HG03442 (cell line): Measurements from ENCODE around the gene VPS29.
"Not testable (repeated sequence)": the region's sequence is repeated elsewhere in the genome, so short reads cannot be mapped to it uniquely, and the experiment has no call there.

Experiments used
- ATAC-seq: cut with Tn5 transposase; IDR thresholded peaks from one replicate; pipeline ENCODE4 v1.9.1; 2021; ENCODE audit warnings: mild to moderate bottlenecking, moderate library complexity; ENCODE audit not compliant: unreplicated experiment

VPS29 gene

DNA sequence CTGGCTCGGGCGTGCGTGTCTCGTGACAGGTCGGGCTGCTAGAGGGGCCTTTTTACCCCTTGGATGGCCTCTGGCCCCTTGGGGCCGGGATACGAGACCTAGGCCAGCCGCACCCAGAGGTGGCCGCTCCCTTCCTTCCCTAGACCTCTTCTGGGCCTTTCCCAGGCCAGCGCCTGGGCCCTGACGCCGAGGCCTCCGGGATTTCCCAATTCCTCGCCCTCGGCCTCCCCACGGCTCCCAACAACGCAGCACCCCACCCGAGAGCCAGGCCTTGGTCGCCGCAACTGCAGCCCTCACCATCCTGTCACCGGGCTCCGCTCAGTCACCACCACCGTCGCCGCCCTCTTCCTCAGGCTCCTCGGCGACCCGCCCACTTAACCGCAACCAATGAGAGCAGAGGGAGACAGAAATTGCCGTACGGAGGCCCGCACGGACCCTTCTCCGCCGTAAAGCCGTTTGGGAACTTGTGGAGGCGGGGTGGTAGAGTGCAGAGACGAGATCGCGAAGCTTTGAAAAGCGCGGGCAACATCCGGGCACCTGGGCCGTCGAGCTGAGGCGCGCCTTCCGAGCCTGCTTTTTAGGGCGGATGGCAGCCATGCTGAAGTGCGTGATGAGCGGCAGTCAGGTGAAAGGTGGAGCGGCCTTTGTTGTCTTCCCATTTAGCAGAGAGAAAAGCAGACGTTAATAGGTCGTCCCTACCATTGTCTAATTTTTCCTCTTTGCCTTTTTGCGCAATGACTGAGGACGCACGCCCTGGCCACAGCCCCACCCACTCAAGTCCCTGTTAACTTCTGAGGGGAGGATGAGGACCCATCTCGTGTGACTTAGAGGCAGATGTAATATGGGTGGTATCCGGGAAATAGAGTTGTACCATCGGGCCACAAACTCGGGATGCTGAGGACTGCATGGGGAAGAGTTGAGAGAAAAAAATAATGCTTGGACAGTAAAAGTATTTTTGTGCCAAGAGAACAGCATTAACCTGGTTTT is at the start of gene VPS29, which contains the start of gene RAD9B:
Gene VPS29 (minus strand): TSS at position 360 of the 987 bp plus-strand sequence. CDS start 60 bp downstream, at position 300.
Gene RAD9B (plus strand): TSS at position 580 of the 987 bp plus-strand sequence. CDS start 7 bp downstream, at position 587.
- peak; percentile 93 for ATAC-seq

DNA sequence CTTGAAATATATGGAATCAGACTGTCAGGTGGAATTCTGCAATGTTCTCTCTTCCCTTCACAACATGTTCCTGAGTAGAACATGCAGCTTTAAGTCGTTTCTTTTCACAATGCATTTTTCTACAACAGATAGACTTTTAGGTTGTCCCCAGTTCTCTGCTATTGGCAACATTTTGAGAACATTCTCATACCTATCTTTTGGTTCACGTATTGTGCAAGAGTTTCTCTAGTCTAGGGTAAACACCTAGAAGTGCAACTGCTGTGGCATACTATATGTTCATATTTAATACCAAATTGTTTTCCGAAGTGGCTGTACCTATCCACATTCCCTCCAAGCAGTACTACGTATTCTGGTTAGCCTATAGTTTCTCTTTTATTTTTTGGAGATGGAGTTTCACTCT is 49.1 kb upstream of the VPS29 start:
- no peak for ATAC-seq

DNA sequence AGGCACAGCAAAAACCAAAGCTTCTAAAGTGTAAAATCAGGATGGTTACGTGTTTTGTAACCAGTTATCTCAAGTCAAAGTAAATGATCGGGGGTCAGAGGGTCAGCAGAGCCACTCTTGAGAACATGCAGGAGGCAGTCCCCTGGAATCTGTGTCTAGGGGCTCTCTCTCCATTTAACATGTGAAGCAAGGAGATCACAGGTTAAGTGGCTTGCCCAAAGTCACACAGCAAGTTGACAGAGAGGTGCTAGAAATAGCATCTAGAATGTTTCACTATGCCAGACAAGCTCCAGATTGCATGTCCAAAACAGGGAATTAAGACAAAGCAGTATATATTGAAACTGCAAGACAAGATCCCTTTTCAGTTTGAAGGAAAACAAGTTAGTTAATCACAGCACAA is 47.8 kb upstream of the VPS29 start:
- ATAC-seq, result no peak

DNA sequence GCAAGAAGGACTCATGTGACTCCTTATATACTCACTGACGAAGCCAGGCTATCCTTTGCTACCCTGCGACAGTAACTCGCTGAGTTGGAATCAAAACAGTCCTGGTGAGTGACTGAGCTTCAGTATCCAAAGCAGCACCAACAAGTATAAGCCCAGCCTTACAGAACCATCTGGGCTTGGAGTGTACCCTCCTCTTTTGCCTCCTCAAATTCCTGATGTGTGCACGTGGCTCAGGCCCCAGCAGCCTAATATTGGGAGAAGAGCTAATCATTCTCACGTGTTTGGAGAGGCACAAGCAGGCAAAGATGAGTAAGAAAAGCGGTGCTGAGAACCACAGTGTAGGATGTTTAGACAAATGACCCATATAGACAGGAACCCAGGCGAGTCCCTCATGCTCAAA is 46.8 kb upstream of the VPS29 start:
- no peak for ATAC-seq

DNA sequence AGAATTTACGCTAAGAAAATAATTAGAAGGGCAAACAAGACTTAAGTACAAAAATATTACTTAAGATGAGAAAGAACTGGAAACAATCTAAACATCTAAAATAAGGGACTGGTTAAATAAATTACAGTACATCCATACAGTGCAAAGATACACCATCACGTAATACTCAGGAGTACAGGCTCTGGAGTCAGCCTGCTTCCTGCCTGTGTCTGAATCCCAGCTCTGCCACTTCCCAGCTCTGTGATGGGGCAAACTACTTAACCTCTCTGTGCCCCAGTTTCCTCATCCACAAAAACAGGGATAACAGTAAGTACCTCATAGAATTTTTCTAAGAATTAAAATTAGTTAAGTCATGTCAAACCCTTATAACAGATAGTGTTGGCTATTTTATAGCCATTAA is 45.2 kb upstream of the VPS29 start:
- ATAC-seq, result no peak

DNA sequence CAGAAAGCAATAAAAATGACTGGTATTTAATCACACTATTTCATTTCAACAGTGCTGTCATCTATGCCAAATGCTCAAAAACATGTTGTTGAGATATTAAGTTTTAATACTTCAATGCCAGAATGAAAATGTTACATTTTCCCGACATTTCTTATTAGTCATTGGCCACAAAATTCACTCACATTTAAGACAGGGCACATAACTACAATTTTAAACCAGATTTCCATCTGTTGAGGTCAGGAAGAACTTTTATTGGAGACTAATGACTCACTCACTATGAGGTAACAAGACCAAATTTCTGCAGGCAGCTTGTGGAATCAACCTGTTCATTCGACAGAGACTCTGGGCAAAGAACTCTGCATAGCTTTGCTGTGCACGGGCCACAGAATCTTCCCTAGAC is 44.4 kb upstream of the VPS29 start:
- ATAC-seq, result no peak

DNA sequence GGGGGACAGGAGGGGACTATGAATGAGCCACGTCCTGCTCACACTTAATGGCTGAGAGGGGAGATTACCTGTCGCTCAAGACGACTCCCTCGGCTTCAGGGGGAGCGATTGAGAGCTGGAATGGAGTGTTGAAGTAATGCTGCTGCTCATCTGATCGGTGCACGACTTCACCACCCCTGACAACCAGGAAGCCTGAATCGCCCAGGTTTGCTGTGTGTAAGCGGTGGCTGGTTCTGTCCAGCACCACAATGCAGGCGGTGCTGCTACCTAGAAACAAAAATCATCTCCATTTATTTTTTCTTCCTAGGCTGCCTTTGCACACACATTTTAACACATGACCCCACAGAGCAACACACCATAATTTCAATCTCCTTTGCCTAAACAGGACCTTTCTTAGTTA is 43.9 kb upstream of the VPS29 start:
- no peak for ATAC-seq

DNA sequence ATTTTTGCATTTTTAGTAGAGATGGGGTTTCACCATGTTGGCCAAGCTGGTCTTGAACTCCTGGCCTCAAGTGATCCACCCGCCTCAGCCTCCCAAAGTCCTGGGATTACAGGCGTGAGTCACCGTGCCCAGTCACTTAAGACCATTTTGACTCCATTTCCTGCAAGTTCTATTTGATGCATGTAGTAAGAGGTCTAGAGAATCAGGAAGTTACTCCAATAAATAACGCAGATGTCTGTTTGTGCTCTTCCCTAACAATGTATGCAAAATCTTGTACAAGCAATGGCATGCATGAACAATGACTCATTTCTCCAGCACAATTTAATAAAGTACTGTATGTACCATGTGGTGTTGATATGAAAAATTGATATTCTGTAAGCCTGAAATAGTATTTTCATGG is 43.3 kb upstream of the VPS29 start:
- ATAC-seq, result not testable (repeated sequence)

DNA sequence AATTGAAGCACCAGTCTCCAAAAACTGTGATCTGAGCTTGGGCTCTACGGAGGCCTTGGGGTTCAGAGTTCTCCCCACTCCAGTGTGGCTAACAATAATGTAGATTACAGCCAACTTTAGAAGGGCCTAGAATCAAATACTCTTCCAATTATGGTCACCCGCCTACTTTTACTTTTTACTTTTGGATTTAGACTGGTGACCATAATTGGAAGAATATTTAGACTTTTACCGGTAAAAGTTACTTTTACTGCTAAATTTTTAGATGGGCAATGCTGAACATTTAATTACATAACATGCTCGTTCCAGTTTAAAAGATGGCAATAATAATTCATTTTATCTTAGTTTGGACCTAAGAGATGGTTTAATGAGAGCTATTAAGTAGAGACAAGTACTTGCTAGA is 42.1 kb upstream of the VPS29 start:
- ATAC-seq, result no peak

DNA sequence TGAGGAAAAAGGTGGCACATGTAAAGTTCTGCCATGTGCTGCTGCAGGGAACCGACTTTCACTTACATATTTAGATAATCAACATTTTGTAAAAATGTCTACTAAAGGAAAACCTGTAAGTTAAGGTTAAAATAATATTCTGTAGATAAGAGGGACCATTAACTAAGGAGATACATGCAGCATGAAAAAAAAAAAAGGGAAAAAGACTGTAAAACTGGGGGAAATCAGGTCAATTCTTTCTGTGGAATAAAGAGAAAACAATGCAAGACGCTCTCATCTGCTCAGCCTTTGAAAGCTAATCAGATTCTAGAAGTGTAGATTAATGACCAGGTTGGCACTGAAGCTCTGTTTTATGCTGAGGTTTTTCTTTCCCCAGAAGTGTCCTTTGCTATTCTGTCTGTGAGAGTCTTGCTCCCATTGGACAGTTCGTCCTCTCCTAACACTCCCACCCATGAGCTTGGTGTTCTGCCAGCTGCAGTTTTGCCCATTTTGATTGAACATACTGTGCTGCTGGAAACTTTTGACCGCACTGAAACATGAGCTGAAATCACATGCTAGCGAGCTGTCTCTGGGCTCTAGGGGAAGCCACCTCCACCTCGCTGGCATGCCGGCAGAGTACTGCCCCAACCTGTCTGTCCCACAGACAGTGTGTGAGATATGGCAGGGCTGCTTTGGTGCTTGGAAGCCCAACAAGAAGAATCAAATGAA is 41.5 kb upstream of the VPS29 start:
- ATAC-seq, result peak; percentile 42

DNA sequence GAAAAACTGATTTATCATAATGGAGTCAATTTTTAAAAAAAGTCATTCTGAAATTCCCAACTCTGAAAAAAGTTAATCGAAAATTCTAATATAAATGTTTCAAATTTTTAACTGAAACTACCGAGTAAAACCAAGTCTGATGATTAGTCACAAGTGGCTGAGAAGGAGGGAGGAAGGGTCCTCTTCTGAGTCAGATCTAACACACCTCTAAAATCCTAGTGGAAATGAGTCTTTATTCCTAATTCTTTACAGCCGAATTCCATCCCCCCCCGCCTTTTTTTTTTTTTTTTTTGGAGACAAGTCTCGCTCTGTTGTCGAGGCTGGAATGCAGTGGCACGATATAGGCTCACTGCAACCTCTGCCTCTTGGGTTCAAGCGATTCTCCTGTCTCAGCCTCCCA is 38.1 kb upstream of the VPS29 start:
- no peak for ATAC-seq

DNA sequence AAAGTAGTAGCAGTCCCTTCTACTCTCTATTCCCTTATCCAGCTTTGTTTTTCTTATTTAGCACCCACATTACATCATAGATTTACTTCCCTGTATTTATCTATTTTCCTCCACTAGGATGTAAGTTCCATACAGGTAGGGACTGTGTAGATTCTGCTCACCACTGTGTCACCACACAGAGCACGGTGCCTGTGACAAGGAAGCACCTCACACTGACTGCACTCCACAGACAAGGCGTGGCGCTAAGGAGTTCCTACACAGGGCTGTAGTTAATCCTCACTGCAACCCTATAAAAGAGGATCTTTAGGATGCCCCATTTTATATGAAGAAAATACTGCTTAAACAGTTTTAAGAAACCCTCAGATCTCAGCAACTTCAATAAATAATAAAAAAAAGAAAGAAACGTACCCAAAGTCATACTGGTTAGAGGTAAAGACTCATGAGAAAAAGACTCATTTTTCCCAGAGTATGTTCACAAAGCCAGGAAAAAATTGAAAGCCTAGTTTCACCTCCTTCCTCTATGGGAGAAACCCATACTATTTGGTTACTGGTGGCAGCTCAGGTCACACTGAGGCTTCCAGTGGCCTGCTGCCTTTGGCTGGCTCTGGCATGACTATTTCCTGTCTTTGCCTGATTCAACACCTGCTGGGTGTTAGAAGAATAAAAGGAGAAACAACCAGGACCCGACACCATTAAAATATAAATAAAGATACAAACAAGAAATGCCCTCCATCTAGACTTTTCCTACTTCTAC is 37.1 kb upstream of the VPS29 start:
- no peak for ATAC-seq

DNA sequence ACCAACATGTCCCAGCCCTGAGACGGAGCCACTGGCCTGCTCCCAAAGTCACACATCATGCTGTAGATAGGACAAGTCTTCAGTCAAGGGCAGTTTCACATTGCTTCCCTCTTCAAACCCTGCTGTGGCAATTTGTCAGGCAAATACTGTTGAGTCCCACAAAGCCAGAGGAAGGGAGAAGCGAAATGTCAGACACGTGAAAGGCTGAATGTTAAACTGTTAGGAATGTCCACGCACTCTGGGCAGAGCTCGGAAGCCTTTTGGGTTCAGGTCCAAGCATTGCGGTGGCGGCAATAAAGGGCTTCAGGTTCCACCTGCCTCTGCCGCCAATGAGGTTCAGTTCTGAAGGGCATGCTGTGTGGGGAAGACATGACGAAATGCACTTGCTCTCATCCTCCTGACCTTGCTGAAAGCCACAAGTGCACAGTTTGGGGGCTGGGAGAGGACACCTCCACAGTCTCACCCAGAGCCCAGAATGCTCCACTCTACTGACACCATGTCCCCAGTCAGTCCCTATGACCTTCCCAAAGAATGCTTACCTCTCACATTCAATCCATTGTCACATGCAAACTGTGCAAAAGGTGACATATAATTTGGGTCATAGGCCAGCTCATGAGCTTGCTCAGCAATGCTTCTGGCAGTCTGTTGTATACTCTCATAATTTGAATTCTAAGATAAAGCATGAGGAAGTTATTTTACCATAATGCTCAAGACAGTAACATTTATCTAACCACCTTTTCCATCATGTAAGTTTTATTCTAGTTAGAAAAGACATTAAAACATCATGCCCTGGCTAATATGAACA is 35.9 kb upstream of the VPS29 start:
- ATAC-seq, result no peak

DNA sequence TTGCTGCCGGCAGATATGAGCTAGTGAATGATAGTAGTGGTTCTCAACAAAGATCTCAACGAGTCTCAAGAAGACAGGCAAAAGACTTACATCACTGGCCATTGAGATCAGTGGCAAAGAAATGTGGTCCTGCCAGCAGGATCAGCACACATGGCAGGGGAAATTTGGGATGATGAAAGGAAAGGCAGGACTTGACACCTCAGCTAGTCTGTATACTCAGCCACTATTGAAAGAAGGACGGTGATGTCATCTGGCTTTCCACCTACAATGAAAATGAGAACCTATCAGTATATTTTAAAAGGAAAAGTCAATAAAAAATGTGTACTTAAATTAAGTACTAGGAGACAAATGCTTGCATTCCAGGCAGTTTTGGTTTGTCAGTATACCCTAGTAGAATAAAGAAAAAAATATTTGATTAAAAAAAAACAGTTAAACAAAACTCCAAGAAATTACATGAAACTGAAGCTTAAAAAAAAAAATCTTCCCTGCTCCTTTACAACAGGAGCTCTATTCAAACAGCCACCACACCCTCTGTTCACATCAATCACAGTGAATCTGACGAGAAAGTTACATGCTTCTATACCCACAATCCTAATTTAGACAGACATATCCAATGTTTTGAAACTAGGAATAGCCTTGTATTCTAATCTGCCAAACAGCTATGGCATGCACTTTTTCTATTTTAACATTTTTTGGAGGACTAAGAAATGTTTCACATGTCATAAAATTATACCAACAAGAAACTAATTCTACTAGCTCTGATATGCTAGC is 35.1 kb upstream of the VPS29 start:
- ATAC-seq, result no peak

DNA sequence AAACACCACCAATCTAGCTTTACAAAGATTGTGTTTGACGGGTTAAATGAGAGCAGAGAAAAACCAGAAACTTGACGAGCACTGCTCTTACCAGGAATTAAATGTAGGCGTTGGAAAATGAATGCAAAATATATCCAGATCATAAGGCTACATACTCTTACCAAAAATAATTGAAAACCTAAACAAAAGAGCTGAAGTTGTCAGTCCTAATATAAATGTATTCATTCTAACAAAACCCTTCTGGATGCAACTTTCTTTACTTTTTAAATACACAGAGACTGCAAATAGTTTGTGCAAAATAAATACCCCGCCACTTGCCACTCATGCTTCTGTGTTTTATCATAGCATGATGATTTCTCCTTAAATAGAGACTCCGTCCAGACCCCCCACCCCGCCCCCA is 32.9 kb upstream of the VPS29 start:
- no peak for ATAC-seq

DNA sequence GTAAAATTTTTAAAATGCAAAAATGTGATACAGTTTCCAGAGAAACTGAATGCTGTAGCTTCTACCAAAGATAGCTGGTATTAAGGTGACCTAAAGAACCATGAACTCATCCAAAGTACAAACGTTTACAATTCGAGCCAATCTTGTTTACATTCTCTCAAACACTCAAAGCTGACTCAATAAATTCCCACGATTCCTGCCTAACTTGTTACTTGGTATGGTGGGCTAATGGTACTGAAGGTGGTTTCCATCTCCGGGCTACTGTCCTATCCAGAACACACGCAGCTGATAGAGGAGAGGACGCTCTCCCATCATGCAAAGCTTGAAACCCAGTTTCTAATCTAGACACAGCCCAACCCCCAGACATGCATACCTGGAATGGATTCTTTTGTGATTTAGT is 31.7 kb upstream of the VPS29 start:
- ATAC-seq, result no peak

DNA sequence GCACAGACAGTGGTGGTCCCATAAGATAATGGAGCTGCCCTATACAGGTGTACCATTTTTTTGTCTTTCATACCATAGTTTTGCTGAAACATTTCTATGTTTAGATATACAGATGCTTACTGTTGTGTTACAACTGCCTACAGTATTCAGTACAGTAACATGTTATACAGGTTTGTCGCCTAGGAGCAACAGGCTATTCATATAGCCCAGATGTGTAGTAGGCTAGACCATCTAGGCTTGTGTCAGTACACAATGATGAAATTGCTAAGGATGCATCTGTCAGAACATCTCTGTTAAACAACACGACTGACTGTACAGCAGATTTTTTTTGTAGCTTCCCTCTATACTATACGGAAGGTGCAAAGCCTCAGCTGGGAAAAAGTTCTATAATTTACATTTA is 30.7 kb upstream of the VPS29 start:
- ATAC-seq, result no peak

DNA sequence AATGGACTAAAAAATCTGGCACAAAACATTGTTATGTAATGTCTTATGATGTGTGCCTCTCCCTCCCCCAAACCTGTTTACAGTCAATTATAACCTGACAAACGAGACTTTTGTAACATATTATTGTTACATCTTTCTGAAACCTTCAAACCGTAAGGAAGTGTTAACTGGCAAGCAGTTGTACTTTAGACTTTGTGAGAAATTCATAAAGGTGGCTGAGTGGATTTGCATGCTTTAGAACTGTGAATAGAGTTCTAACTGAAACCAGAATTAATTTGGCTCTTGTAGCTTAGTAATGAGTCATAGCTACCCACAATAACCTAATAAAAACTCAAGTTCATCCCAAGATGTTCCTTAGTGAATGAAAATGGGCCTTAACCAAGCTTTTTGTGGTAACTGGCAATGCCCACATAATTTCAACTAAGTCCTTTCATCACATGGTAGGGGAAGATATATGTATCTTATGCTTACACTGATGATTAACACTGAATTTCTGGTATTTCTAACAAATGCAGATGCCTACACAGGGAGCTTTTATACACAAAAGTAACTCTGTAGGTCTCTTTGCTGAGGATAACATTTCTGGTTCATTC is 29.9 kb upstream of the VPS29 start:
- ATAC-seq, result peak; percentile 72

DNA sequence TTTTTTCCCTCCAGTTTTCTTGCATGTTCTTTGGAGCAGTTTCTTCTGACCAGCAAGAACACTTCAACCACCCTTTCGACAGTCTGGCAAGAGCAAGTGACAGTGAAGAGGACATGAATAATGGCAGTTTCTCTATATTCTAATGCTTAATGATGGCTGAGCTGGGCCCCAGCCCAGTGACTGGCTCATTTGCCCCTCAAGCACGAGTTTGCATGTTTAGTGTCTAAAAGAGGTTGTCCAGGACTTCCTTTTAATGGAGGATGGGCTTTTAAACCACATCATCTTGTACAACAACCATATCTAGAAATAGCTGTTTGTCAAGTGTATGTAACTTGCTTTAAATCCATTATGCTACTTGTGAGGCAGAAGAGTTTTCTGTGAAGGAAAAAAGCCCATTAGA is 28.6 kb upstream of the VPS29 start:
- ATAC-seq, result no peak
